A673 (cell line): ENCODE results near the gene NPTX1.

ENCODE experiments used
- EZH2 ChIP-seq: fragments of 200-600 bp; sonication (generic); IDR thresholded peaks from 2 replicates; pipeline ENCODE4 v1.6.1; 2017; ENCODE audit warnings: borderline replicate concordance, low read depth, mild to moderate bottlenecking, mixed read lengths, antibody characterized with exemption, low read length; ENCODE audit not compliant: poor library complexity, severe bottlenecking
- TF ChIP-seq, protein P1 (sequence below): fragments of 300-800, 200-600 bp; sonication (generic); conservative IDR thresholded peaks from 2 replicates; pipeline ENCODE4 v1.5.1; 2017; ENCODE audit warnings: low read depth, mild to moderate bottlenecking, antibody characterized with exemption, low read length, moderate library complexity, mixed read lengths

GRCh38 chr17:80446645-80447405 lies 29.6 kb downstream of the NPTX1 start:
- TF ChIP-seq, protein P1, sequence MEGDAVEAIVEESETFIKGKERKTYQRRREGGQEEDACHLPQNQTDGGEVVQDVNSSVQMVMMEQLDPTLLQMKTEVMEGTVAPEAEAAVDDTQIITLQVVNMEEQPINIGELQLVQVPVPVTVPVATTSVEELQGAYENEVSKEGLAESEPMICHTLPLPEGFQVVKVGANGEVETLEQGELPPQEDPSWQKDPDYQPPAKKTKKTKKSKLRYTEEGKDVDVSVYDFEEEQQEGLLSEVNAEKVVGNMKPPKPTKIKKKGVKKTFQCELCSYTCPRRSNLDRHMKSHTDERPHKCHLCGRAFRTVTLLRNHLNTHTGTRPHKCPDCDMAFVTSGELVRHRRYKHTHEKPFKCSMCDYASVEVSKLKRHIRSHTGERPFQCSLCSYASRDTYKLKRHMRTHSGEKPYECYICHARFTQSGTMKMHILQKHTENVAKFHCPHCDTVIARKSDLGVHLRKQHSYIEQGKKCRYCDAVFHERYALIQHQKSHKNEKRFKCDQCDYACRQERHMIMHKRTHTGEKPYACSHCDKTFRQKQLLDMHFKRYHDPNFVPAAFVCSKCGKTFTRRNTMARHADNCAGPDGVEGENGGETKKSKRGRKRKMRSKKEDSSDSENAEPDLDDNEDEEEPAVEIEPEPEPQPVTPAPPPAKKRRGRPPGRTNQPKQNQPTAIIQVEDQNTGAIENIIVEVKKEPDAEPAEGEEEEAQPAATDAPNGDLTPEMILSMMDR = no peak
- TF ChIP-seq EZH2 = no peak
